OCI-LY7 (cell line): Measurements from ENCODE around the gene GSE1.

Experiments
- EZH2phosphoT487 ChIP-seq: fragments of 200-600 bp; sonication (generic); IDR thresholded peaks from 2 replicates; pipeline ENCODE4 v1.6.1; 2018; ENCODE audit warnings: low read depth, borderline replicate concordance, mild to moderate bottlenecking, mixed run types, antibody characterized with exemption, low read length, moderate library complexity, mixed read lengths
- TF ChIP-seq, protein P1 (sequence below): fragments of 200-600 bp; sonication (generic); conservative IDR thresholded peaks from 2 replicates; pipeline ENCODE4 v1.5.1; 2014; ENCODE audit warnings: mild to moderate bottlenecking, antibody characterized with exemption, low read length, moderate library complexity, mixed read lengths

- TF ChIP-seq, protein P1, sequence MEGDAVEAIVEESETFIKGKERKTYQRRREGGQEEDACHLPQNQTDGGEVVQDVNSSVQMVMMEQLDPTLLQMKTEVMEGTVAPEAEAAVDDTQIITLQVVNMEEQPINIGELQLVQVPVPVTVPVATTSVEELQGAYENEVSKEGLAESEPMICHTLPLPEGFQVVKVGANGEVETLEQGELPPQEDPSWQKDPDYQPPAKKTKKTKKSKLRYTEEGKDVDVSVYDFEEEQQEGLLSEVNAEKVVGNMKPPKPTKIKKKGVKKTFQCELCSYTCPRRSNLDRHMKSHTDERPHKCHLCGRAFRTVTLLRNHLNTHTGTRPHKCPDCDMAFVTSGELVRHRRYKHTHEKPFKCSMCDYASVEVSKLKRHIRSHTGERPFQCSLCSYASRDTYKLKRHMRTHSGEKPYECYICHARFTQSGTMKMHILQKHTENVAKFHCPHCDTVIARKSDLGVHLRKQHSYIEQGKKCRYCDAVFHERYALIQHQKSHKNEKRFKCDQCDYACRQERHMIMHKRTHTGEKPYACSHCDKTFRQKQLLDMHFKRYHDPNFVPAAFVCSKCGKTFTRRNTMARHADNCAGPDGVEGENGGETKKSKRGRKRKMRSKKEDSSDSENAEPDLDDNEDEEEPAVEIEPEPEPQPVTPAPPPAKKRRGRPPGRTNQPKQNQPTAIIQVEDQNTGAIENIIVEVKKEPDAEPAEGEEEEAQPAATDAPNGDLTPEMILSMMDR: no peak
- no peak for TF ChIP-seq EZH2phosphoT487
Measured at GRCh38 chr16:85680352-85680944, 67.3 kb downstream of the GSE1 start.
